ENCODE data around the gene SIRT6.
"Not testable (repeated sequence)": the region's sequence is repeated elsewhere in the genome, so short reads cannot be mapped to it uniquely, and the experiment has no call there.

The SIRT6 gene

GRCh38 chr19:4173479-4174212 is 8.7 kb downstream of the SIRT6 start:
- no peak for DNase-seq

DNA sequence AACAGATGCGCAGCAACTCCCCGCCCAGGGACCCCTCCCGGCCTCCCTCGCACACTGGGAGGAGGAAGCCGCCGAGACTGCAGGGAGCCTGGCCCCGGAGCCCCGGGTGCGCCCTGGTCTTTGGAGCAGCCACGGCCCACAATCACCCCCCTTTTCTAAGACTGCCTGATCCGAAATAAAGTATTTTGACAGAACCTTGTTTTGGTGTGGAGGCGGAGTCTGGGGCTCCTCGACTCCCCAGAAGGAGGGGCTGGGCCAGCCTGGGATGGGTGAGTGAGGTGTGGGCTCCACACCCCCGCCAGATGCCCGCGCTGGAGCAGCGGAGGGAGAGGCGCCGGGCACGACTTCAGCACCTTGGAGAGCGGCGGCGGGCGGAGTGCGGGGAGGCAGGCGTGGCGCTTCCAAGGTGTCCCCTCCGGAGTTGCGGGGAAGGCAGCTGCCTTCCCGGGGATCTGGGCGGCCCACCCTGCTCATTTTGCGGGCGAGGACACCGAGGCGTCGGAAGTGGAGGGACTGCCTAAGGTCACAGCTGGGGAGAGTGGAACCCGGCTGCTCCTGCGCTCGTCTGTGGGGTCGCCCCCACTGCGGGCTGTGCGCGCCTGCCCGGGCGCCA is 9.4 kb downstream of the SIRT6 start:
- DNase-seq, result peak; percentile 74

GRCh38 chr19:4171676-4172075 is 10.7 kb downstream of the SIRT6 start:
- DNase-seq, result no peak

DNA sequence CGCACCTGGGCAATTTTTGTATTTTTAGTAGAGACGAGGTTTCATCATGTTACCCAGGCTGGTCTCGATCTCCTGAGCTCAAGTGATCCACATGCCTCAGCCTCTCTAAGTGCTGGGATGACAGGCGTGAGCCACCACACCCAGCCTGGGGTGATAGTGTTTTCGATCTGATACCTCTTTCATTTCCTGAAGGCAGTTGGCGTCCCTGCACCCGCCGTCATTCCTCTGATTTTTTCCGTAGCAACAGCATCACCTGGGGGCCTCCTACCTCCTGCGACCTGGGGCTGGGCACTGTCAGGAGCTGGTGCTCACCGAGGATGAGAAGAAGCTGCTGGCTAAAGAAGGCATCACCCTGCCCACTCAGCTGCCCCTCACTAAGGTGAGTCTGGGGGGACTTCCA is 18.1 kb downstream of the SIRT6 start:
- DNase-seq, result no peak

DNA sequence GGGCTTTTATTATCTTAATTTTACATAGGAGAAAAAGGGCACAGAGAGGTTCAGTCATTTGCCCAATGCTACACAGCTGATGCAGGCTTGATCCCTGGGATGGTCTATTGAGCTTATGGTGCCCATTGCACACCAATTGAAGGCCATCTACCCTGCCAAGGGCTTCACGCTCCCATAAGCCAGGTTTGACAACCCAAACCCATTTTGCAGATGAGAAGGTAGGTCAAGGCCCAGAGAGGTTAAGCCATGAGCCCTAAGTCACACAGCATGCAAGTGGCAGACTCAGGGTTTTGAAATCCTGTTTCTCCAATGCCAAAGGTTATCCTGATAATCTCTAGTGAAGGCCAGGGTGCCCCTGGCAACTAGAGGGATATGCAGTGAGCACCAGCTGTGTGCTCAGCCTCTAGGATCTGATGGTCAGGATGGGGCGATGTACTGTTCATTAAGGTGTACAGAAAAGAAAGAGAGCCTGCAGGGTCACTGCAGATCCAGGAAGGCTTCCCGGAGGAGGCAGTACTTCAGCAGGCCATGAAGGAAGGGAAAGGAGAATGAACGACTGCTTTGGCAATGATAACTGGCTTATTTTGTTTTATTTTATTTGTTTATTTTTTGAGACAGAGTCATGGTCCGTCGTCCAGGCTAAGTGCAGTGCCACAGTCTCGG is 20.8 kb downstream of the SIRT6 start:
- no peak for DNase-seq

GRCh38 chr19:4157971-4158370 is 24.4 kb downstream of the SIRT6 start:
- not testable (repeated sequence) for DNase-seq

- DNase-seq, result no peak
Observed at GRCh38 chr19:4157164-4157563, 25.2 kb downstream of the SIRT6 start.

DNA sequence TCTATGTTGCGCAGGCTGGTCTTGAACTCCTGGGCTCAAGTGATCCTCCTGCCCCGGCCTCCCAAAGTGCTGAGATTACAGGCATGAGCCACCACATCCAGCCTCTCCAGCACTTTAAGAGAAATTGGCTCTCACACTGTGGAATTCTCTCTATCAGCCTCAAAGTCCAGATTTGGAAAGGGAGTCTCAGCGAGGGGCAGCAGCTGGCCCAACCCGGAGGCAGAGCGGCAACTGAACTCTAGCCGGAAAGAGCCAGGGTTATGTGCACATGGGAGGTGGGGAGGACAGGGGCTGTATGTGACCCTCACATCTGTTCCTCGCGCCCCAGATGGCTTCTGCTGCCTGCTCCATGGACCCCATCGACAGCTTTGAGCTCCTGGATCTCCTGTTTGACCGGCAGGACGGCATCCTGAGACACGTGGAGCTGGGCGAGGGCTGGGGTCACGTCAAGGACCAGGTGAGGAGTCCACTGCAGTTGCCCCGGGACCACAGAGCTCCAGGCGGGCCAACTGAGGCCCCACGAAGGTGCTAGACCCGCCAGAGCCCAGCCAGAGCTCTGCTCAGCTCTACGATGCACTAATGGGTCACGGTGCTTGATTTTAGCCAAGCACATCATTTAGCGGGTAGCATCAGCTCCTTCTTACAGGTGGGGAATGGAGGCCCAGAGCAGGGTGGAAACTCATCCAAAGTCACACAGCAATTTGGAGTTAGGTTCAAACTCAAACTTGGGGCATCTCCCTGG is 27.6 kb downstream of the SIRT6 start:
- no peak for DNase-seq

DNA sequence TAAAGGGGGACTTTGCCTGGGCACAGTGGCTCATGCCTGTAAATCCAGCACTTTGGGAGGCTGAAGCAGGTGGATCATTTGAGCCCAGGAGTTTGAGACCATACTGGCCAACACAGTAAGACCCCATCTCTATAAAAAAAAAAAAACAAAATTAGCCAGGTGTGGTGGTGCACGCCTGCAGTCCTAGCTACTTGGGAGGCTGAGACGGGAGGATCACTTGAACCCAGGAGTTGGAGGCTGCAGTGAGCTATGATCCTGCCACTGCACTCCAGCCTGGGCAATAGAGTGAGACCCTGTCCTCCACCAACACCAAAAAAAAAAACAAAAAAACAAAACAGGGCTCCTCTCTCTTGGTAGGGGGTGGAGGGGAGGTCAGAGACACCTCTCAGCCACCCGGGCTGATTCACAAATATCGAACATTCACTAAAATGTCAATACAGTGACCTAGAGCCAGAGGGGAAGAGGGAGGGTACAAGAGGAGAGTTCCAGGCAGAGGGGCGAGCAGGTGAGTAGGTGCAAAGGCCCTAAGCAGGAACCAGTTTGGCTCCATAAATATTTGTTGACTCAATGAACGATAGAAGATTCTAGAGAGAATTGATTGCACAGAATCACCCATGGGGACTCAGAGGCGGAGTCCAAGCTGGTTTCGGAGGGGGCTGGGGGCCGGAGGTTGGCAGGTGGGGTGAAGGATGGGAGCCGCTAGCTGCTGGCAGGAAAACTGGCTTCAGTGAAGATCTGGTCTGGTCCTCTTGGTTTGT is 29.9 kb downstream of the SIRT6 start:
- DNase-seq, result no peak

DNA sequence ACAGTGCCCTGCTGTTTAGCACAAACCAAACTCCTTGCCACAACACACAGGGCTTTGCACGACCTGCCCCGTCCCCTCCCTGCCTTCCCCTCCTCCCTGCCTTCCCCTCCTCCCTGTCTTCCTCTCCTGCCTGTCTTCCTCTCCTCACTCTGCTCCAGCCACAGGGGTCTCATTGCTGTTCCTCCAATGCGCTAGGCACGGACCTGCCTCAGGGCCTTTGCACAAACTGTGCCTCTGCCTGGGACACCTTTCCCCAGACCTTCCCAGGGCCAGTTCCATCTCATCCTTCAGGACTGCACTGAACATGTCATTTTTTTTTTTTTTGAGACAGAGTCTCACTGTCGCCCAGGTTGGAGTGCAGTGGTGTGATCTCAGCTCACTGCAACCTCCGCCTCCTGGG is 30.7 kb downstream of the SIRT6 start:
- no peak for DNase-seq

- DNase-seq, result no peak
Observed at GRCh38 chr19:4149518-4150288, 32.7 kb downstream of the SIRT6 start.

- no peak for DNase-seq
Observed at GRCh38 chr19:4144666-4145249, 37.6 kb downstream of the SIRT6 start.

- DNase-seq, result not testable (repeated sequence)
Observed at GRCh38 chr19:4142916-4143315, 39.4 kb downstream of the SIRT6 start.

DNA sequence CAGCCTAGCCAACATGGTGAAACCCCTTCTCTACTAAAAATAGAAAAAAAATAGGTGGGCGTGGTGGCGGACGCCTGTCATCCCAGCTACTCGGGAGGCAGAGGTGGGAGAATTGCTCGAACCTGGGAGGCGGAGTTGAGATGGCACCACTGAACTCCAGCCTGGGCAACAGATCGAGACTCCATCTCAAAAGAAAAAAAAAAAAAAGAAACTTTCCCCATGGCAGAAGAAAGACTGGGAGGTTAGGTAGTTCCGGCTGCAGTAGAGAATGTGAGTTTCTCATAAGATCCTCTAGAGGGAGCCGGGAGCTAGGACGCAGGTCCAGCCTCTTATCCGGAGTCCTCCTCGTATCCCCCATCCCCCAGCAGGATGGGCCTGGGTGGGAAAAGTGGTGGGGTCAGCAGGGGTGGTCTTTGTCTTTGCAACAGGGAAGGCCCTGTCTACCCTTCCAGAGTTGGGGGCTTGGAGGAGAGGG is 42.1 kb downstream of the SIRT6 start:
- DNase-seq, result peak; percentile 48

DNA sequence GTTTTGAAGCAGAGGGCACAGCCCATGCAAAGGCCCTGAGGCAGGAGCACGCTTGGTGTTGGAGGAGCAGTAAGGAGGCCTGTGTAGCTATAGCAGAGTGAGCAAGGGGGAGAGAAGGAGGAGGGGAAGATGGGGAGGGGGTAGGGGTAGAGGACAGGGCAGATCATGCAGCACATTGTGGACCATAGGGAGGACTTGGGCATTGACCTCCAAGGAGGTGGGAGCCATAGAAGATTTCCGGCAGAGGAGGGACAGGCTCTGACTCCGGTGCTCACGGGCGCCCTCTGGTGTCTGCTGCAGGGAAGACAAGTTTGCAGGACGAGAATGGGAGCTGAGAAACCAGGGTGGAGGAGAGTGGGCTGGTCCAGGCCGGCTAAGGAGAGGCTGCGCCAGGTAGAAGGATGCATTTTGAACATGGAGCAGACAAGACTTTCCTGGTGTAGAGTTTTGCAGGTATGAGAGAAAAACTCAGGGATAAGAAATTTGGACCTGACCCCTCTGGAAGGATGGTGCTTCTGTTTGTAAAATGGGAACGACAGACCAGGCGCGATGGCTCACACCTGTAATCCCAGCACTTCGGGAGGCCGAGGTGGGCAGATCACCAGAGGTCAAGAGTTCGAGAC is 42.6 kb downstream of the SIRT6 start:
- DNase-seq, result peak; percentile 93

DNA sequence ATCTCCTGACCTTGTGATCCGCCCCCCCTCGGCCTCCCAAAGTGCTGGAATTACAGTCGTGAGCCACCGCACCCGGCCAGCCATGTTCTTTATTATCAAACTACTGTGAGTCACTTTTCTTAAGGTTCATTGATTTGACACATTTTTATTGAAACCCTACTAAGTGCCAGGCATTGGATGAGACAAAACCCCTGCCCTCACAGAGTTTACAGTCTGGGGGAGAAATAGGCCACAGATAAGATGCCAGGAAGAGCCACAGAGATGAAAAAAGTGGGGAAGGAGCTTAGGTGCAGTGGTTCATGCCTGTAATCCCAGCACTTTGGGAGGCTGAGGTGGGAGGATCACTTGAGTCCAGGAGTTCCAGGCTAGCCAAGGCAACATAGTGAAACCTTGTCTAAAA is 43.9 kb downstream of the SIRT6 start:
- DNase-seq, result no peak

GRCh38 chr19:4136680-4137088 is 45.7 kb downstream of the SIRT6 start:
- DNase-seq, result no peak

GRCh38 chr19:4135386-4135785 is 47.0 kb downstream of the SIRT6 start:
- DNase-seq, result not testable (repeated sequence)

- no peak for DNase-seq
Observed at GRCh38 chr19:4134351-4134750, 48.0 kb downstream of the SIRT6 start.

DNA sequence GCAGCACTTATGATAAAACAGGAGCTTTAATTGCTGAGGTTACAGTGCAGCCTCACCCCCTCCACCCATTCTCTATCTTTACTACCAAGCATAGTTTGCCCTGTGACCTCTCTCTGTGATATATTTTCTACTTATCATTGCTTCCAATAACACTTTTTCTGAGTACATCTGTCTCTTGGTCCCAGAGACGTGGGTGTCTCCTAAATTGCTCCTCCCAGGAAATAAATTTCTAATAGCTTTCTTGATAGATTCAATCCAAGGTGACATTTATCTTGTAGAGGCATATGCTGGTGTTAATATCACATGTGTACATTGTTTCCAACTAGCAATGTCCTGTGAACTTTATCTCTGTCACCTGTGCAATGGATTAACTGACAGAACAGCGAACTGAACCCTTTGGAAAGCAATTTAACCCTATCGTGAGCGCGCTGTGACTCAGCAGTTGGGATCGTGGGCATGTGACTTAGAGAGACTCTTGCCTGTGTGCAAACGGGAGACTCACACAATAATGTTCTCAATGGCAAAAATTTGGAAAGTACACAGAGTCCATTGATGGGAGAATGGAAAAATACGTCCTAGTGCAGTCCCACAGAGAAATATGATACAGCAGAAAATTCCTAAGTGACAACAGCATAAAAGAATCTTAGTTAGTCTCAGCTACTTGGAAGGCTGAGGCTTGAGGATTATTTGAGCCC is 51.5 kb downstream of the SIRT6 start:
- DNase-seq, result no peak

Data from CD4-positive, alpha-beta T cell treated with Interleukin-17A for 4 hours (primary cell).